ENCODE measurements around the gene ARNT2.

DNA sequence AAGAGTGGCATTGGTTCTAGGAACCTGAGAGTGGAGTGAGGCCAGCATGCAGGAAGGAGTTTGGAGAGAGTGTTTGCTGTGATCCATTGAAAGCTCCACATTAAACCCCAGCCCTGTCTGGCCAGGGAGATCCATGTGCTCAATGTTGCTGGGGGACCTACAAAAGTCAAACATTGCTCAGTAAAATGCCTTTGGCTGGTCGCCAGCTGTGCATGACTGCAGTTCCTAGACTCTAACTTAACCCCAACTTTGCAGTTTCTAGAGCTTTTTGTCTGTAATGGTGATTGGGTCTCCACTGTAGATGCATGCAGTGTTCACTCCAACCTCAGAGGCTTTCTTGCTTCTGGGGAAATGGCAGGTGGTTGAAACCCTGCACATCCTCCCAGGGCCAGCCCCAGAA, 191.2 kb downstream of the ARNT2 start:
- TF ChIP-seq ZFP41 (CRISPR knock-in tag; IDR thresholded peaks at IDR 0.05; ENCODE audit: borderline replicate concordance) = no peak
- TF ChIP-seq POLR2A (IDR thresholded peaks at IDR 0.05; ENCODE audit: insufficient read depth in 1 of 2, low read depth in 2 of 2, low read length in 2 of 2) = no peak
- no peak for TF ChIP-seq SRF (IDR thresholded peaks at IDR 0.05; ENCODE audit: low read depth, low read length)
- TF ChIP-seq GABPA (IDR thresholded peaks at IDR 0.05; ENCODE audit: low read depth, low read length) = no peak
- no peak for TF ChIP-seq GABPA (CRISPR knock-in tag; IDR thresholded peaks at IDR 0.05; ENCODE audit: low read depth)
- TF ChIP-seq EZH2 (conservative IDR thresholded peaks at IDR 0.05; ENCODE audit: low read depth, low read length) = no peak
- TF ChIP-seq, protein P1, sequence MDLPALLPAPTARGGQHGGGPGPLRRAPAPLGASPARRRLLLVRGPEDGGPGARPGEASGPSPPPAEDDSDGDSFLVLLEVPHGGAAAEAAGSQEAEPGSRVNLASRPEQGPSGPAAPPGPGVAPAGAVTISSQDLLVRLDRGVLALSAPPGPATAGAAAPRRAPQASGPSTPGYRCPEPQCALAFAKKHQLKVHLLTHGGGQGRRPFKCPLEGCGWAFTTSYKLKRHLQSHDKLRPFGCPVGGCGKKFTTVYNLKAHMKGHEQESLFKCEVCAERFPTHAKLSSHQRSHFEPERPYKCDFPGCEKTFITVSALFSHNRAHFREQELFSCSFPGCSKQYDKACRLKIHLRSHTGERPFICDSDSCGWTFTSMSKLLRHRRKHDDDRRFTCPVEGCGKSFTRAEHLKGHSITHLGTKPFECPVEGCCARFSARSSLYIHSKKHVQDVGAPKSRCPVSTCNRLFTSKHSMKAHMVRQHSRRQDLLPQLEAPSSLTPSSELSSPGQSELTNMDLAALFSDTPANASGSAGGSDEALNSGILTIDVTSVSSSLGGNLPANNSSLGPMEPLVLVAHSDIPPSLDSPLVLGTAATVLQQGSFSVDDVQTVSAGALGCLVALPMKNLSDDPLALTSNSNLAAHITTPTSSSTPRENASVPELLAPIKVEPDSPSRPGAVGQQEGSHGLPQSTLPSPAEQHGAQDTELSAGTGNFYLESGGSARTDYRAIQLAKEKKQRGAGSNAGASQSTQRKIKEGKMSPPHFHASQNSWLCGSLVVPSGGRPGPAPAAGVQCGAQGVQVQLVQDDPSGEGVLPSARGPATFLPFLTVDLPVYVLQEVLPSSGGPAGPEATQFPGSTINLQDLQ (CRISPR knock-in tag; IDR thresholded peaks at IDR 0.05) = no peak

Data from HepG2 (cell line).